ENCODE results near the gene FIZ1.
A peak's percentile ranks its signal among the peaks of the same experiment; 100 is the strongest.

Gene FIZ1

GRCh38 chr19:55636723-55637122 is 37.4 kb upstream of the FIZ1 start:
- H3K27ac ChIP-seq, result peak overlapping the region; percentile 45
- ChIA-PET CTCF (interaction anchor here (1.0 to 1.7 kb wide), 2 partner anchors 85 to 169 kb away, joined by 3 to 9 read pairs; no protein-coding TSS in a partner anchor), POLR2A (ENCODE audit: low non-redundant PET) (interaction anchor here (0.6 to 1.0 kb wide), 2 partner anchors 12 to 18 kb away, joined by 3 to 7 read pairs; no protein-coding TSS in a partner anchor)

DNA sequence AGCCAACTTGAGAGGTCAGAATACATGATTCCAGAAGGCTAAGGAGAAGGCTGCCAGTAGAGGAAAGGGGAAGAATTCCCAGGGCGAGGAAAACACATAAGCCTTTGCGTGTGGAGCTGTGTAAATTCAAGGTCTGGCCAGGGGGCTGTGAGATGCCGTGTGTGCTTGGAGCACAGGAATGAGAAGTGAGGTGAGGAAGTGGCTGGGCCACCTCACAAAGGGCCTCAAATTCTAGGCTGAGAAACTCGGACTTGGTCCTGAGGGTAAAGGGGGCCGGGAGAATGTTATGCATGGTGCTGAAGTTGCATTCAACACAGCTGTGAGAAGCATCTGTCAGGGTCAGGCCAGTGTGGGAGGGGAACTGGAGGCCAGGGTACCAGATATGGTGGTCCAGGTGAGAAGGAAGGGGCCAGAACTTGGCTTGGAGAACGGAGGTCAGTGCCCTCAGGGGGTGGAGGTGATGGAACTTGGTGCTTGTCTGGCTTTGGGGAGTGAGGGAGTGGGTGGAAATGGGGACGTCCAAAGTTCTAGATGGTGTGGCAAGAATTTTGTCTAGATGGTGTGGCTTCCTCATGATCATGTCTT is 36.6 kb upstream of the FIZ1 start:
- TF ChIP-seq CTCF (conservative IDR thresholded peaks at IDR 0.05; ENCODE audit: low read depth), result no peak
- DNase-seq (ENCODE audit: low spot score), result no peak
- H3K27ac ChIP-seq, result peak overlapping the region; percentile 80
- CTCF ChIA-PET, result interaction anchor here (1.0 to 1.7 kb wide), 2 partner anchors 84 to 168 kb away, joined by 3 to 9 read pairs; no protein-coding TSS in a partner anchor
- POLR2A ChIA-PET (ENCODE audit: low non-redundant PET), result interaction anchor here (0.6 kb wide), 1 partner anchor 11 kb away, joined by 7 read pairs; no protein-coding TSS in a partner anchor

More at GRCh38 chr19:55636723-55637122, 37.4 kb upstream of the FIZ1 start:
- TF ChIP-seq CTCF (conservative IDR thresholded peaks at IDR 0.05; ENCODE audit: low read depth), result no peak
- DNase-seq (ENCODE audit: low spot score), result no peak

DNA sequence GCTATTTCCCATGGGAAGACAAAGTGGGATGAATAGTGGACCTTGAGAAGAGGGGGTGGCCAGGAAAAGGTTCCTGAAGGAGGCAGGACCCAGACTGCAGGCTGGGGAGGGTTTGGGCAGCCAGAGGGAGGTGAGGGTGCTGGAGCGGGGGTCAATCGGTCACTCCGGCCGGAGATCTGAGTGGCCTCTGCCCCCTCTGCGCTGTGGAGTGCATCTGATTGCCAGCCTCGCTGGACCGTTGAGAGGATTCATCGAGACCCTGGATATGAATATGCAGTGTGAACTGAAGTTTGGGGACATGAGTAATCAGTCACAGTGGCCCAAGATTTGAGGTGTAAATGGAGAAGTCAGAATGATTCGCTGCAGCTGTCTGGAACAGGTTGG is 36.0 kb upstream of the FIZ1 start:
- POLR2A ChIA-PET (ENCODE audit: low non-redundant PET), result interaction anchor here (0.7 kb wide), 1 partner anchor 40 kb away, joined by 3 read pairs; no protein-coding TSS in a partner anchor
- TF ChIP-seq CTCF (conservative IDR thresholded peaks at IDR 0.05; ENCODE audit: low read depth), result no peak

GRCh38 chr19:55633861-55634260 is 34.5 kb upstream of the FIZ1 start:
- ChIA-PET POLR2A (ENCODE audit: low non-redundant PET) (no interaction called here), CTCF (interaction anchor here (0.7 to 3.1 kb wide), 2 partner anchors 119 to 160 kb away, joined by 3 to 20 read pairs; no protein-coding TSS in a partner anchor)
- TF ChIP-seq CTCF (conservative IDR thresholded peaks at IDR 0.05; ENCODE audit: low read depth), result no peak
- no peak overlapping the region for H3K27ac ChIP-seq
- DNase-seq (ENCODE audit: low spot score), result no peak

More for the DNA sequence above, 36.0 kb upstream of the FIZ1 start:
- CTCF ChIA-PET, result interaction anchor here (0.8 kb wide), 1 partner anchor 29 kb away, joined by 5 read pairs; no protein-coding TSS in a partner anchor
- H3K27ac ChIP-seq, result peak overlapping the region; percentile 80
- no peak for DNase-seq (ENCODE audit: low spot score)

- peak; percentile 74 for TF ChIP-seq CTCF (conservative IDR thresholded peaks at IDR 0.05; ENCODE audit: low read depth)
- no peak for DNase-seq (ENCODE audit: low spot score)
- H3K27ac ChIP-seq, result peak overlapping the region; percentile 22
- ChIA-PET CTCF (interaction anchor here (0.6 to 3.1 kb wide), 11 partner anchors 12 to 682 kb away, joined by 3 to 20 read pairs (median 4); partner anchors contain the start of gene ZSCAN5A), POLR2A (ENCODE audit: low non-redundant PET) (no interaction called here)
Measured at GRCh38 chr19:55632463-55632834, 33.1 kb upstream of the FIZ1 start.

- CTCF ChIA-PET, result interaction anchor here (1.7 kb wide), 1 partner anchor 20 kb away, joined by 5 read pairs; no protein-coding TSS in a partner anchor
- TF ChIP-seq CTCF (conservative IDR thresholded peaks at IDR 0.05; ENCODE audit: low read depth), result no peak
- POLR2A ChIA-PET (ENCODE audit: low non-redundant PET), result no interaction called here
- no peak overlapping the region for H3K27ac ChIP-seq
- no peak for DNase-seq (ENCODE audit: low spot score)
Measured at GRCh38 chr19:55626350-55626749, 27.0 kb upstream of the FIZ1 start.

Measured in RWPE1 (cell line).